Smooth muscle cell (in vitro differentiated cells): ENCODE data around the gene PROSER3. TPM values are rescaled to one million over a fixed set of nuclear protein-coding genes. Genes with fewer than 3 reads are reported as not detected.

ENCODE experiments used
- DNase-seq: peaks from one replicate; lab custom pipeline; 2025; ENCODE audit not compliant: unreplicated experiment; lab: John Stamatoyannopoulos, UW
- H2AFZ ChIP-seq: fragments of 200-600 bp; sonication (generic); 2 replicates; pipeline ENCODE4 v1.6.0; 2016; ENCODE audit warnings: antibody characterized with exemption, low read depth, mild to moderate bottlenecking
- H3F3A ChIP-seq: fragments of 200-600 bp; sonication (generic); 2 replicates; pipeline ENCODE4 v1.6.0; 2017; ENCODE audit warnings: antibody characterized with exemption, low read depth
- H3K27ac ChIP-seq: fragments of 200-600 bp; sonication (generic); 2 replicates; pipeline ENCODE4 v1.5.1; 2016; ENCODE audit warnings: low read depth, mild to moderate bottlenecking
- H3K27me3 ChIP-seq: fragments of 200-600 bp; sonication (generic); 2 replicates; pipeline ENCODE4 v1.6.1; 2016; ENCODE audit warnings: low read depth, mild to moderate bottlenecking
- H3K36me3 ChIP-seq: fragments of 200-600 bp; sonication (generic); 2 replicates; pipeline ENCODE4 v1.5.1; 2016; ENCODE audit warnings: low read depth
- H3K4me1 ChIP-seq: fragments of 200-600 bp; sonication (generic); 2 replicates; pipeline ENCODE4 v1.5.1; 2016; ENCODE audit warnings: low read depth
- H3K4me2 ChIP-seq: fragments of 200-600 bp; sonication (generic); 2 replicates; pipeline ENCODE4 v1.6.0; 2016; ENCODE audit warnings: mild to moderate bottlenecking
- H3K4me3 ChIP-seq: fragments of 200-600 bp; sonication (generic); 2 replicates; pipeline ENCODE4 v1.5.1; 2016; ENCODE audit warnings: mild to moderate bottlenecking
- H3K79me2 ChIP-seq: fragments of 200-600 bp; sonication (generic); 2 replicates; pipeline ENCODE4 v1.6.0; 2016; ENCODE audit warnings: low read depth, mild to moderate bottlenecking
- H3K9ac ChIP-seq: fragments of 200-600 bp; sonication (generic); 2 replicates; pipeline ENCODE4 v1.6.0; 2016; ENCODE audit warnings: low read depth
- H3K9me3 ChIP-seq: fragments of 200-600 bp; sonication (generic); replicated peaks from 2 replicates; pipeline ENCODE4 v1.5.1; 2016; ENCODE audit warnings: low read depth
- H4K20me1 ChIP-seq: fragments of 200-600 bp; sonication (generic); 2 replicates; pipeline ENCODE4 v1.6.0; 2016; ENCODE audit warnings: low read depth
- WGBS: methylation state at CpG from one replicate; pipeline ENCODE4 v1.1.7; 2016; ENCODE audit warnings: low lambda C conversion rate; 5-methylcytosine and 5-hydroxymethylcytosine counted together
- polyA plus RNA-seq: library from polyadenylated mRNA; unstranded; fragments of >200 nt; fragmentation: Nextera tagmentation; extraction: Ambion mirVana; gene quantifications from 2 replicates; pipeline ENCODE4 v1.2.1, GENCODE V29; 2016
- total RNA-seq: library from RNA; depleted of rRNA; stranded (reverse); fragments of >200 nt; gene quantifications from 2 replicates; pipeline ENCODE4 v1.2.3, GENCODE V29; 2014
- TF ChIP-seq, protein P1 (sequence below): fragments of 200-600 bp; sonication (generic); IDR thresholded peaks from 2 replicates; pipeline ENCODE4 v1.5.1; 2017; ENCODE audit warnings: borderline replicate concordance, mild to moderate bottlenecking, antibody characterized with exemption; ENCODE audit not compliant: insufficient read depth, poor library complexity, severe bottlenecking

Gene PROSER3
- total and polyA plus RNA-seq, 2 experiments from 2014 or later = 13.7 to 24.8 TPM

DNA sequence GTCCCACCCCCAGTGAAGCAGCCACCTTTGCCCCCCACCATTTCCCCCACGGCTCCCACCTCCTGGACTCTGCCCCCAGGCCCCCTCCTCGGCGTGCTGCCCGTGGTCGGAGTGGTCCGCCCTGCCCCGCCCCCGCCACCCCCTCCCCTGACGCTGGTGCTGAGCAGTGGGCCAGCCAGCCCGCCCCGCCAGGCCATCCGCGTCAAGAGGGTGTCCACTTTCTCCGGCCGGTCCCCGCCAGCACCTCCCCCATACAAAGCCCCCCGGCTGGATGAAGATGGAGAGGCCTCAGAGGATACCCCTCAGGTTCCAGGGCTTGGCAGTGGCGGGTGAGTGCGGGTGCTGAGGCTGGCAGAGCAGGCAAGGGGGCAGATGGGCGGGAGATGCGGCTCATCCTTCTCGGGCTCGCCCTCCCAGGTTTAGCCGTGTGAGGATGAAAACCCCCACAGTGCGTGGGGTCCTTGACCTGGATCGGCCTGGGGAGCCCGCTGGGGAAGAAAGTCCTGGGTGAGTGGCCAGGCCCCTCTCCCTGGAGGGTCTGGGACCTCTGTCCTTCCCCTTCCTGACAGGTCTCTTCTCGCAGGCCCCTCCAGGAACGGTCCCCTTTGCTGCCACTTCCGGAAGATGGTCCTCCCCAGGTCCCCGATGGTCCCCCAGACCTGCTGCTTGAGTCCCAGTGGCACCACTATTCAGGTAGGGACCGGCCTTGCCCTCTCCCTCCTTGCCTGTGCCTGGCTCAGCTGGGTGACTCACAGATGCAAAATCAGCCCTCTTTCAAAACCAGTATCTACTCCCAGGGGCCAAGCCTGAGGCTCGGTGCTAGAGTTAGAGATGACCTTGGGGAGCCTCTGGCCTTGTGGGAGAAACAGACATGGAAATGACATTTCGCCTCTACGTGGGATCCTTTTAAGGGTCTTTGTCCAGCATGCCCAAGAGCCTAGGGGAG is 24.5 kb upstream of the PROSER3 start:
- Histone ChIP-seq H3K79me2 (no peaks in the 10 kb centered on the region), H3K4me3 (no peak overlapping the region), H3K4me2 (no peak overlapping the region), H3F3A (no peaks in the 10 kb centered on the region), H3K27me3 (no peaks in the 10 kb centered on the region), H3K9ac (no peak overlapping the region), H4K20me1 (peaks cover 16% of the 10 kb centered on the region), H3K36me3 (no peaks in the 10 kb centered on the region), H3K27ac (no peak overlapping the region), H3K9me3 (no peaks in the 10 kb centered on the region), H3K4me1 (no peaks in the 10 kb centered on the region), H2AFZ (no peak overlapping the region)
- TF ChIP-seq, protein P1, sequence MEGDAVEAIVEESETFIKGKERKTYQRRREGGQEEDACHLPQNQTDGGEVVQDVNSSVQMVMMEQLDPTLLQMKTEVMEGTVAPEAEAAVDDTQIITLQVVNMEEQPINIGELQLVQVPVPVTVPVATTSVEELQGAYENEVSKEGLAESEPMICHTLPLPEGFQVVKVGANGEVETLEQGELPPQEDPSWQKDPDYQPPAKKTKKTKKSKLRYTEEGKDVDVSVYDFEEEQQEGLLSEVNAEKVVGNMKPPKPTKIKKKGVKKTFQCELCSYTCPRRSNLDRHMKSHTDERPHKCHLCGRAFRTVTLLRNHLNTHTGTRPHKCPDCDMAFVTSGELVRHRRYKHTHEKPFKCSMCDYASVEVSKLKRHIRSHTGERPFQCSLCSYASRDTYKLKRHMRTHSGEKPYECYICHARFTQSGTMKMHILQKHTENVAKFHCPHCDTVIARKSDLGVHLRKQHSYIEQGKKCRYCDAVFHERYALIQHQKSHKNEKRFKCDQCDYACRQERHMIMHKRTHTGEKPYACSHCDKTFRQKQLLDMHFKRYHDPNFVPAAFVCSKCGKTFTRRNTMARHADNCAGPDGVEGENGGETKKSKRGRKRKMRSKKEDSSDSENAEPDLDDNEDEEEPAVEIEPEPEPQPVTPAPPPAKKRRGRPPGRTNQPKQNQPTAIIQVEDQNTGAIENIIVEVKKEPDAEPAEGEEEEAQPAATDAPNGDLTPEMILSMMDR = no peak
- WGBS = 95% methylated on average over 25 of the region's 35 CpGs
- DNase-seq = no peak

DNA sequence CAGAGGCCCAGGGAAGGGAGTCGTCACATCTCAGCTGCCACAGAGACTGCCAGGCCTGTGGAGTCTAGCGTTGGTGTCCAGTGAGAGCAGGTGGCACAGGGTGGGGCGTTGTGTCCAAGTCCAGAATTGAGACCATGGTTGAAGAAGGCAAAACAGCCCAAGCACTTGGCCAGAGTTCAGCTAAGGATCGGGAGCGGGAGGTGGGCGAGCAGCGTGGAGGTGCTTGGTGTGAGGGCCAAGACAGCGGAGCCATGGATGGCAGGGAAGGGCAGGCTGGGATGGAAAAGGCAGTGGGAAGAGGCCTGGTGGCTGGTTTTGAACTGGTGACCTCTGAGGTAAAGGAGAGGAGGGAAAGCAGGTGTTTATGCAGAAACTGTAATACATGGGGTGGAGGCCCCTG is 23.7 kb upstream of the PROSER3 start:
- no peaks in the 10 kb centered on the region for H3K36me3 ChIP-seq
- no peaks in the 10 kb centered on the region for H3K27me3 ChIP-seq
- H3K9ac ChIP-seq = no peak overlapping the region
- 96% methylated on average over 8 of the region's 8 CpGs for WGBS
- no peaks in the 10 kb centered on the region for H3K79me2 ChIP-seq
- no peak overlapping the region for H2AFZ ChIP-seq
- H4K20me1 ChIP-seq = peaks cover 13% of the 10 kb centered on the region
- H3K9me3 ChIP-seq = no peaks in the 10 kb centered on the region
- no peak for DNase-seq
- no peak overlapping the region for H3K27ac ChIP-seq
- no peaks in the 10 kb centered on the region for H3F3A ChIP-seq
- H3K4me1 ChIP-seq = no peaks in the 10 kb centered on the region
- TF ChIP-seq, protein P1 = no peak
- H3K4me3 ChIP-seq = no peak overlapping the region
- H3K4me2 ChIP-seq = no peak overlapping the region

DNA sequence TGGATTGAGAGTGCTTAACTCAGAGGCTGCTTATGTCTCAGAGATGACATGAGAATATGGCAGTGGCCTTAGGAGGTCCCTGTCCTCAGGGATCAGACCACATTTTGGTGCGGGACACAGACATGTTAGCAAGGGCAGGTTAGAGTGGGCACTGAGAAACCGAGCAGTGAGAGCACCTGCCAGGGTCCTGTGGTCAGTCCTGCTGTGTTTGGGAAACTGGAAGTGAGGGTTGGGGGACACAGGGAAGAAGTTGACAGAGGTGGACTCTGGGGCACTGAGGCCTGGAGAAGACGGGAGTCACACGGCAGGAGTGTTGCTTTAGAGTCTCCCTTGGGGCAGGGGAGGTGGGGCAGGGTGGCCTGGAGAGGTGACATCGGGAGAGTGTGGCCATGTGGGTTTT is 23.1 kb upstream of the PROSER3 start:
- DNase-seq = no peak
- H3K4me3 ChIP-seq = no peak overlapping the region
- no peaks in the 10 kb centered on the region for H3K27me3 ChIP-seq
- H3K79me2 ChIP-seq = no peaks in the 10 kb centered on the region
- peaks cover 13% of the 10 kb centered on the region for H4K20me1 ChIP-seq
- H3K4me2 ChIP-seq = no peak overlapping the region
- no peaks in the 10 kb centered on the region for H3F3A ChIP-seq
- H2AFZ ChIP-seq = no peak overlapping the region
- H3K9me3 ChIP-seq = no peaks in the 10 kb centered on the region
- H3K27ac ChIP-seq = no peak overlapping the region
- TF ChIP-seq, protein P1 = no peak
- H3K9ac ChIP-seq = no peak overlapping the region
- WGBS = 91% methylated on average over 5 of the region's 5 CpGs
- peaks cover 2% of the 10 kb centered on the region for H3K4me1 ChIP-seq
- no peaks in the 10 kb centered on the region for H3K36me3 ChIP-seq
